HCT116 (cell line): ENCODE results near the gene CYGB. TPM values are rescaled to one million over a fixed set of nuclear protein-coding genes. Genes with fewer than 3 reads are reported as not detected.

Experiments used
- ATAC-seq: fragments of 200-7000 bp; cut with Tn5 transposase; 2 replicates; pipeline ENCODE4 v1.9.1; 2020; ENCODE audit warnings: mild to moderate bottlenecking, moderate library complexity
- BruUV-seq: library from RNA; stranded (reverse); fragments of 400-500 nt; replicated peaks from 2 replicates; lab custom pipeline; 2021; lab: Mats Ljungman, UMichigan
- CTCF ChIA-PET: fragments of 300-600 bp; sonication (Branson Sonifier 250); formaldehyde crosslinking; loops from one replicate; lab custom pipeline; 2021; ENCODE audit warnings: antibody characterized with exemption; lab: Charles Lee
- POLR2A ChIA-PET: fragments of 300-600, 350-600 bp; sonication (Branson Sonifier 250); formaldehyde crosslinking; loops from one replicate; lab custom pipeline; 2021; ENCODE audit warnings: antibody characterized with exemption; lab: Charles Lee
- RAD21 ChIA-PET, 2 experiments: fragments of 300-600 bp; sonication (Branson Sonifier 250); formaldehyde crosslinking; loops; one replicate each; lab custom pipeline; 2023; ENCODE audit warnings: low total read pairs in 2 of 2; ENCODE audit not compliant: uncharacterized antibody in 2 of 2, unreplicated experiment in 2 of 2, low non-redundant PET in 1 of 2; lab: Charles Lee
- DNase-seq: peaks from one replicate; pipeline ENCODE4 v3.0.0-alpha.2; 2010; ENCODE audit warnings: low read depth, low spot score
- H2AFZ ChIP-seq: fragments of 200-600 bp; shearing (Covaris generic), sonication (generic); 2 replicates; pipeline ENCODE4 v1.6.1; 2017; ENCODE audit warnings: low read depth, mixed run types, mixed read lengths, antibody characterized with exemption, low read length; ENCODE audit not compliant: poor library complexity, severe bottlenecking
- H3K27ac ChIP-seq: 2 replicates; pipeline ENCODE4 v1.5.1; 2012; ENCODE audit warnings: low read depth, low read length
- H3K27me3 ChIP-seq: fragments of 200-600 bp; sonication (generic); 2 replicates; pipeline ENCODE4 v1.6.1; 2016; ENCODE audit warnings: mixed run types, low read length, mixed read lengths; ENCODE audit not compliant: insufficient read depth
- H3K36me3 ChIP-seq, 2 experiments: fragments of 200-500 bp in 1 of 2; fragments of 200-600 bp in 1 of 2; sonication (Bioruptor generic) in 1 of 2; sonication (generic) in 1 of 2; 2 replicates each; pipeline versions ENCODE4 v1.5.1 to v1.6.1; 2014 to 2016; ENCODE audit warnings: low read length in 2 of 2, inconsistent platforms in 1 of 2, mixed read lengths in 1 of 2, mixed run types in 1 of 2; ENCODE audit not compliant: insufficient read depth in 2 of 2, control insufficient read depth in 1 of 2
- H3K4me1 ChIP-seq, 2 experiments: fragments of 200-600 bp in 1 of 2; sonication (generic) in 1 of 2; 2 replicates each; pipeline versions ENCODE4 v1.5.1 to v1.6.1; 2012 to 2017; ENCODE audit warnings: low read length in 2 of 2, inconsistent platforms in 1 of 2, mild to moderate bottlenecking in 1 of 2, mixed read lengths in 1 of 2, mixed run types in 1 of 2, moderate library complexity in 1 of 2; ENCODE audit not compliant: insufficient read depth in 2 of 2, control insufficient read depth in 1 of 2
- H3K4me2 ChIP-seq: fragments of 200-600 bp; sonication (generic); 2 replicates; pipeline ENCODE4 v1.6.1; 2017; ENCODE audit warnings: mixed run types, low read length, mixed read lengths
- H3K4me3 ChIP-seq, 2 experiments: fragments of 200-600 bp in 1 of 2; sonication (generic) in 1 of 2; replicated peaks in 1 of 2; 2 replicates each; pipeline ENCODE4 v1.5.1; 2011 to 2016; ENCODE audit warnings: low read length in 2 of 2, control low read depth in 1 of 2, low read depth in 1 of 2, mild to moderate bottlenecking in 1 of 2, mixed read lengths in 1 of 2, mixed run types in 1 of 2
- H3K79me2 ChIP-seq: fragments of 200-600 bp; sonication (generic); 2 replicates; pipeline ENCODE4 v1.6.1; 2017; ENCODE audit warnings: mild to moderate bottlenecking, mixed run types, low read length, moderate library complexity, mixed read lengths; ENCODE audit not compliant: insufficient read depth
- H3K9ac ChIP-seq: fragments of 200-600 bp; sonication (generic); 2 replicates; pipeline ENCODE4 v1.6.1; 2016; ENCODE audit warnings: low read length, mixed read lengths
- H3K9me2 ChIP-seq: fragments of 200-600 bp; sonication (generic), shearing (Covaris generic); 2 replicates; pipeline ENCODE4 v1.6.1; 2017; ENCODE audit warnings: mixed run types, mild to moderate bottlenecking, moderate library complexity; ENCODE audit not compliant: insufficient read depth
- H3K9me3 ChIP-seq, 2 experiments: fragments of 200-500 bp in 1 of 2; fragments of 200-600 bp in 1 of 2; sonication (Bioruptor generic) in 1 of 2; sonication (generic) in 1 of 2; 2 replicates each; pipeline ENCODE4 v1.6.1; 2014 to 2017; ENCODE audit warnings: low read length in 2 of 2, mixed read lengths in 2 of 2, inconsistent platforms in 1 of 2, low read depth in 1 of 2, mild to moderate bottlenecking in 1 of 2, mixed run types in 1 of 2, moderate library complexity in 1 of 2; ENCODE audit not compliant: control insufficient read depth in 1 of 2, insufficient read depth in 1 of 2
- H4K20me1 ChIP-seq: fragments of 200-600 bp; sonication (generic), shearing (Covaris generic); 2 replicates; pipeline ENCODE4 v1.6.1; 2017; ENCODE audit warnings: mixed run types, mild to moderate bottlenecking, moderate library complexity; ENCODE audit not compliant: insufficient read depth
- CEBPB ChIP-seq: IDR thresholded peaks from 2 replicates; pipeline ENCODE4 v1.6.1; 2012; ENCODE audit warnings: low read depth
- EGR1 ChIP-seq: IDR thresholded peaks from 2 replicates; pipeline ENCODE4 v1.6.1; 2012; ENCODE audit warnings: low read depth
- ELF1 ChIP-seq: IDR thresholded peaks from 2 replicates; pipeline ENCODE4 v1.6.1; 2012; ENCODE audit warnings: low read depth, borderline replicate concordance
- EZH2 ChIP-seq: fragments of 200-600 bp; sonication (generic); IDR thresholded peaks from 2 replicates; pipeline ENCODE4 v1.6.1; 2017; ENCODE audit warnings: antibody characterized with exemption, mixed run types
- EZH2phosphoT487 ChIP-seq: fragments of 200-600 bp; IDR thresholded peaks from 2 replicates; pipeline ENCODE4 v1.6.1; 2018; ENCODE audit warnings: antibody characterized with exemption, borderline replicate concordance
- FOSL1 ChIP-seq: IDR thresholded peaks from 2 replicates; pipeline ENCODE4 v1.6.1; 2012; ENCODE audit warnings: low read depth
- POLR2A ChIP-seq: IDR thresholded peaks from 2 replicates; pipeline ENCODE4 v1.7.0; 2011; ENCODE audit warnings: borderline replicate concordance; ENCODE audit not compliant: insufficient read depth, insufficient read length; ENCODE audit errors: extremely low read depth
- SIN3A ChIP-seq: IDR thresholded peaks from 2 replicates; pipeline ENCODE4 v1.6.1; 2012; ENCODE audit warnings: low read depth
- SRF ChIP-seq: IDR thresholded peaks from 2 replicates; pipeline ENCODE4 v1.6.1; 2012; ENCODE audit warnings: low read depth
- TCF7L2 ChIP-seq: IDR thresholded peaks from 2 replicates; pipeline ENCODE4 v1.7.0; 2011; ENCODE audit warnings: borderline replicate concordance, inconsistent platforms; ENCODE audit not compliant: insufficient read depth, insufficient read length; ENCODE audit errors: extremely low read depth
- YY1 ChIP-seq: IDR thresholded peaks from 2 replicates; pipeline ENCODE4 v1.6.1; 2011; ENCODE audit warnings: low read length, low read depth, moderate library complexity, mild to moderate bottlenecking; ENCODE audit not compliant: insufficient replicate concordance; ENCODE audit errors: extremely low read depth
- ZNF274 ChIP-seq: fragments of 200-500 bp; sonication (Bioruptor generic); IDR thresholded peaks from 2 replicates; pipeline ENCODE4 v1.6.1; 2014; ENCODE audit warnings: mild to moderate bottlenecking, low read depth, low read length, inconsistent platforms
- intact Hi-C: fragments of 100-400 bp; cut with micrococcal nuclease; formaldehyde crosslinking; loops from 2 replicates; pipeline ENCODE4 v1.10.0; 2022
- total RNA-seq: library from RNA; stranded (reverse); gene quantifications from one replicate; pipeline ENCODE4 v1.2.1, GENCODE V29; 2021; ENCODE audit not compliant: unreplicated experiment
- TF ChIP-seq, protein P1 (sequence below): IDR thresholded peaks from 2 replicates; pipeline ENCODE4 v1.6.1; 2011; ENCODE audit warnings: mild to moderate bottlenecking, low read length, moderate library complexity; ENCODE audit not compliant: insufficient replicate concordance; ENCODE audit errors: extremely low read depth
- TF ChIP-seq, protein P2 (sequence below): IDR thresholded peaks from 2 replicates; pipeline ENCODE4 v1.6.1; 2012
- TF ChIP-seq, protein P3 (sequence below), 3 experiments: fragments of 200-600 bp in 1 of 3; sonication (generic) in 1 of 3; IDR thresholded peaks in 2 of 3; conservative IDR thresholded peaks in 1 of 3; 2 replicates each; pipeline ENCODE4 v1.5.1; 2012 to 2017; ENCODE audit warnings: low read depth in 2 of 3, low read length in 2 of 3, antibody characterized with exemption in 1 of 3, borderline replicate concordance in 1 of 3, control low read depth in 1 of 3, mild to moderate bottlenecking in 1 of 3, mixed read lengths in 1 of 3, mixed run types in 1 of 3, moderate library complexity in 1 of 3; ENCODE audit not compliant: insufficient read depth in 1 of 3

Gene CYGB
- total RNA-seq, 1 experiment from 2014 or later, result 0.66 TPM

DNA sequence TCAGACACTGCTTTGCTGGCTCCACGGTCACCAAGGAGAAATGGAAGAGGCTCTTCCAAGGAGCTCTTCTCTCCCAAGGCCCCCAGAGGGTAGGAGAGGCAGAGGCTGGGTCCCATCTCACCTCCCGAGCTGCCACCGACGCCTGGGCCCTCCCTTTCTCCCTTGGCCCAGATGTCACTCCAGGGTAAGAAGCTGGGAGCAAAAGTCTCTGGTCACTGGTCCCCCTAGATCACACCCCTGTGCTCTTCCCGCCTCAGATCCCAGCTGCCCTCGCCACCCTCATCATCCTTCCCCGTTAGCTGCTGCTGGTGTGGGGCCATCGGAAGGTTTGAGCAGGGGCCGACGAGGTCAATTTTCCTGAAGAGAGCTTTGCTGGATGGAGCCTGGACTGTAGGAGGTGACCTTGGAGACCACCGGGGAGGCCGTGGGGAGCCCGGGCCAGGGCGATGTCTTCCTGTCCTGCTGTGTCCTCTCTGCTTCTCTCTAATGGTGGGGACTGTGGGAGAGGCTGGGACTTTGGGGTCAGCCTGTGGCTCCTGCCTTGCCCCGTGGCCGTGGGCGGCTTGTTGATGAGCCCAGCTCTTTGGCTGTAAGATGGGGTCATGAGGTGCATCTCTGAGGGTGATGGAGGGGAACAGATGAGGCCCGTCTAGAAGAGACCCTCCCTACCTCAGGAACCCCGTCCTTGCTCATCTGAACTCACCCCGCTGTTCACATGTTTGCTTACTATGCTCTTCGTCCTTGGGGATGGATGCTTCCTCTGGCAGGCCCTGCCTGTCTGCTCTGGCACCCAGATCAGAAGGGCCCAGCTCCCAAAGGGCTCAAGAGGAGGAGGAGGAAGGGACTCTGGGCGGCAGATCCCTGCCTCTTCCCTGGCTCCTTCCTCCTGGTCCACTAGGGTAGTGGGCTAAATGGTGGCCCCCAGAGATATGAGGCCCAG lies 24.9 kb downstream of the CYGB start (continued):
- TF ChIP-seq, protein P1, sequence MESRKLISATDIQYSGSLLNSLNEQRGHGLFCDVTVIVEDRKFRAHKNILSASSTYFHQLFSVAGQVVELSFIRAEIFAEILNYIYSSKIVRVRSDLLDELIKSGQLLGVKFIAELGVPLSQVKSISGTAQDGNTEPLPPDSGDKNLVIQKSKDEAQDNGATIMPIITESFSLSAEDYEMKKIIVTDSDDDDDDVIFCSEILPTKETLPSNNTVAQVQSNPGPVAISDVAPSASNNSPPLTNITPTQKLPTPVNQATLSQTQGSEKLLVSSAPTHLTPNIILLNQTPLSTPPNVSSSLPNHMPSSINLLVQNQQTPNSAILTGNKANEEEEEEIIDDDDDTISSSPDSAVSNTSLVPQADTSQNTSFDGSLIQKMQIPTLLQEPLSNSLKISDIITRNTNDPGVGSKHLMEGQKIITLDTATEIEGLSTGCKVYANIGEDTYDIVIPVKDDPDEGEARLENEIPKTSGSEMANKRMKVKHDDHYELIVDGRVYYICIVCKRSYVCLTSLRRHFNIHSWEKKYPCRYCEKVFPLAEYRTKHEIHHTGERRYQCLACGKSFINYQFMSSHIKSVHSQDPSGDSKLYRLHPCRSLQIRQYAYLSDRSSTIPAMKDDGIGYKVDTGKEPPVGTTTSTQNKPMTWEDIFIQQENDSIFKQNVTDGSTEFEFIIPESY, result no peak
- TF ChIP-seq, protein P2, sequence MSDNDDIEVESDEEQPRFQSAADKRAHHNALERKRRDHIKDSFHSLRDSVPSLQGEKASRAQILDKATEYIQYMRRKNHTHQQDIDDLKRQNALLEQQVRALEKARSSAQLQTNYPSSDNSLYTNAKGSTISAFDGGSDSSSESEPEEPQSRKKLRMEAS, result no peak
- TF ChIP-seq, protein P3, sequence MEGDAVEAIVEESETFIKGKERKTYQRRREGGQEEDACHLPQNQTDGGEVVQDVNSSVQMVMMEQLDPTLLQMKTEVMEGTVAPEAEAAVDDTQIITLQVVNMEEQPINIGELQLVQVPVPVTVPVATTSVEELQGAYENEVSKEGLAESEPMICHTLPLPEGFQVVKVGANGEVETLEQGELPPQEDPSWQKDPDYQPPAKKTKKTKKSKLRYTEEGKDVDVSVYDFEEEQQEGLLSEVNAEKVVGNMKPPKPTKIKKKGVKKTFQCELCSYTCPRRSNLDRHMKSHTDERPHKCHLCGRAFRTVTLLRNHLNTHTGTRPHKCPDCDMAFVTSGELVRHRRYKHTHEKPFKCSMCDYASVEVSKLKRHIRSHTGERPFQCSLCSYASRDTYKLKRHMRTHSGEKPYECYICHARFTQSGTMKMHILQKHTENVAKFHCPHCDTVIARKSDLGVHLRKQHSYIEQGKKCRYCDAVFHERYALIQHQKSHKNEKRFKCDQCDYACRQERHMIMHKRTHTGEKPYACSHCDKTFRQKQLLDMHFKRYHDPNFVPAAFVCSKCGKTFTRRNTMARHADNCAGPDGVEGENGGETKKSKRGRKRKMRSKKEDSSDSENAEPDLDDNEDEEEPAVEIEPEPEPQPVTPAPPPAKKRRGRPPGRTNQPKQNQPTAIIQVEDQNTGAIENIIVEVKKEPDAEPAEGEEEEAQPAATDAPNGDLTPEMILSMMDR (IDR thresholded peaks at IDR 0.05 in 2 of 3, conservative IDR thresholded peaks at IDR 0.05 in 1 of 3; ENCODE audit: borderline replicate concordance in 1 of 3, insufficient read depth in 1 of 3, low read depth in 2 of 3, low read length in 2 of 3), result no peak
- no peak for TF ChIP-seq EGR1

DNA sequence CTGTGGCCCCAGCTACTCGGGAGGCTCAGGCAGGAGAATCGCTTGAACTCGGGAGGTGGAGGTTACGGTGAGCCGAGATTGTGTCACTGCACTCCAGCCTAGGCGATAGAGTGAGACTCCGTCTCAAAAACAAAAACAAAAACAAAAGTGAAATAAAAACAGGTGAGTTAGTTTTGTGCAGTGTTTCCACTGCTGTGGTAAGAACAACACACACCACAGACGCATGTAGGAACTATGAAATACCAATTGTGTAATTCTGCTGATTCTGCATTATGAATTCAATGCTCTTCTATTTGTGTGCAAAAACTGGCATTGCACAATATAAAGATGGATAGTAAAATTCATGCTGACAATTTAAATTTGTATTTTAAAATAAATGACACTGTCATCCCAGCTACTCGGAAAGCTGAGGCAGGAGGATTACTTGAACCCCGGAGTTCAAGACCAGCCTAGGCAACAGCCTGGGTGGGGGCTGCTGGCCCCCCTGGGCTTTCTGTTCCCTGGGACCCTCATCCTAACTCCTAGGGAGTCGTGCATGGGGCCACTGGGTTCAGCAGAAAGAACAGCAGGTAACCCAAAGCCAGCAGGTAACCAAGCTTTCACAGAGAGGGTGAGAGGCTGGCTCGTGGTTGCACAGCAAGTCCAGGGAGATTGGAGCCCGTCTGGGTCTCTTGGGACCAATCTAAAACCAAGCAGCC lies 25.7 kb downstream of the CYGB start:
- Histone ChIP-seq H3K4me3 (no peak overlapping the region), H3K9ac (no peak overlapping the region), H3K9me3 (no peaks in the 10 kb centered on the region), H3K27me3 (no peaks in the 10 kb centered on the region), H3K4me1 (peaks cover 0 to 4% of the 10 kb centered on the region in 2 experiments; a peak in 2 of 4 replicates), H3K79me2 (no peaks in the 10 kb centered on the region), H2AFZ (no peak overlapping the region), H3K27ac (no peak overlapping the region), H3K4me2 (no peak overlapping the region), H3K9me2 (no peaks in the 10 kb centered on the region), H4K20me1 (no peaks in the 10 kb centered on the region), H3K36me3 (no peaks in the 10 kb centered on the region)
- ChIA-PET POLR2A (no interaction called here), RAD21 (no interaction called here), CTCF (interaction anchor here (1.1 to 1.3 kb wide), 4 partner anchors 11 to 114 kb away, joined by 3 to 7 read pairs (median 4); no protein-coding TSS in a partner anchor)
- intact Hi-C loops, result no loop called here
- no TSS peak for BruUV-seq
- ATAC-seq (no peak), DNase-seq (no peak)
- TF ChIP-seq TCF7L2 (no peak), POLR2A (no peak), SIN3A (no peak), EZH2 (no peak), ELF1 (no peak), EZH2phosphoT487 (no peak), SRF (no peak), FOSL1 (no peak), YY1 (no peak), CEBPB (no peak), ZNF274 (no peak)
- TF ChIP-seq, protein P3 (IDR thresholded peaks at IDR 0.05 in 2 of 3, conservative IDR thresholded peaks at IDR 0.05 in 1 of 3; ENCODE audit: borderline replicate concordance in 1 of 3, insufficient read depth in 1 of 3, low read depth in 2 of 3, low read length in 2 of 3), result no peak
